Measurements from ENCODE around the gene FSTL5.

The FSTL5 gene

DNA sequence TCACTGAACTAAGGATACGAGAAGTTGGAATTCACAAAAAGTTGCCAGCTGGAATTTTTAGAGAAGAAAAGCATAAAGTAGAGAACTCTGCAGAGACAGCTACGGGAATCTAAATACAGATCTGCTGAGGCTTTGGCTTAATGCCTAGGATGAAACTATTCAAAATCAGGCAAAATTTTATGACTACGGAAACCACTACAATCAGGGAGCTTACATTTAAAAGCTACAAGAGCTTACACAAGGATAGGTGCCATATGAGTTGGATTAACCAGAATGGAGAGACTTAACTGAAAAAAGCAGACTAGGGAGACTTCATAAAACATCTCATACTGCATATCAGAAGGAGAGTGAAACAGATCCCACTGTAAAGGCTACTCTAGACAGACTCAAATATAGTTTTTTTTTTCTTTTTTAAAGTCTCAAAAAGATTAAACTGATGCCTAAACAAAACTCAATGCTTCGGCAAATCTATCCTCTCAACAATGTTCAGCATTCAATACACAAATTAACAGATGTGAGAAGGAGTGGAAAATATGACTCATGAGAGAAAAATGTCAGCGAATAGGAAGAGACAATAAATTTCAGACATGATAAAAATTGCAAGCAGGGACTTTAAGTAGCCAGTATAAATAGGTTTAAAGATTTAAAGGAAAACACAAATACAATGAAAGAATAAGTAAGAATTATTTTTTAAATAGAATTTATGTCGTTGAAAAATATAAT, 586.1 kb downstream of the FSTL5 start:
- DNase-seq (ENCODE audit: low spot score) = no peak
- TF ChIP-seq, protein P1, sequence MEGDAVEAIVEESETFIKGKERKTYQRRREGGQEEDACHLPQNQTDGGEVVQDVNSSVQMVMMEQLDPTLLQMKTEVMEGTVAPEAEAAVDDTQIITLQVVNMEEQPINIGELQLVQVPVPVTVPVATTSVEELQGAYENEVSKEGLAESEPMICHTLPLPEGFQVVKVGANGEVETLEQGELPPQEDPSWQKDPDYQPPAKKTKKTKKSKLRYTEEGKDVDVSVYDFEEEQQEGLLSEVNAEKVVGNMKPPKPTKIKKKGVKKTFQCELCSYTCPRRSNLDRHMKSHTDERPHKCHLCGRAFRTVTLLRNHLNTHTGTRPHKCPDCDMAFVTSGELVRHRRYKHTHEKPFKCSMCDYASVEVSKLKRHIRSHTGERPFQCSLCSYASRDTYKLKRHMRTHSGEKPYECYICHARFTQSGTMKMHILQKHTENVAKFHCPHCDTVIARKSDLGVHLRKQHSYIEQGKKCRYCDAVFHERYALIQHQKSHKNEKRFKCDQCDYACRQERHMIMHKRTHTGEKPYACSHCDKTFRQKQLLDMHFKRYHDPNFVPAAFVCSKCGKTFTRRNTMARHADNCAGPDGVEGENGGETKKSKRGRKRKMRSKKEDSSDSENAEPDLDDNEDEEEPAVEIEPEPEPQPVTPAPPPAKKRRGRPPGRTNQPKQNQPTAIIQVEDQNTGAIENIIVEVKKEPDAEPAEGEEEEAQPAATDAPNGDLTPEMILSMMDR (IDR thresholded peaks at IDR 0.05; ENCODE audit: extremely low read depth, missing control alignments) = no peak

- TF ChIP-seq, protein P1 (IDR thresholded peaks at IDR 0.05; ENCODE audit: extremely low read depth, missing control alignments) = no peak
- no peak for DNase-seq (ENCODE audit: low spot score)
Measured at GRCh38 chr4:161573836-161574235, 590.0 kb downstream of the FSTL5 start.

DNA sequence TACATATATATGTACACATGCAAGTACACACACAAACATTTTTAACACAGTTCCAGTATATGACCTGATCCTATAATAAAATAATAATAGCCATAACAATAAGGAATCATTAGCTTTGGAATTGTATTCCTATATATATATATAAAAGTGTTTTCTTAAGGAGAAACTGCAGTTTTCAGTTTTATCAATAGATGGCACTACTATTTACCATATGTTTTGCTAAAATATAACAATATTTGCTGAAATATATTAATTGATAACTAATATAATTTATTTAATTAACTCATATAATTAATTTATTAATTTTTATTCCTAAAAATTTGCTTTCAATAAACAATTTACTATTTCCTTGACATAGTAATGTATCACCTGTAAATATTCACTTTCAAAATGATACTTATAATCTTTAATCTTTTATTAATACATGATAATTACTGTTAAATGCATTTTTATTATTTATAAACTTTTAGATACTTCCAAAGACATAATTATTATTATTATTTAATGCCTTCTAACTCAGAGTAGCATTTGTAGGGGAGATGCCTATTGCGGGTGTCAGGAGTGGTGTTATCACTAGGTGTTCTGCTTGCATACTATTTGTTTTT, 599.5 kb downstream of the FSTL5 start:
- no peak for DNase-seq (ENCODE audit: low spot score)
- TF ChIP-seq, protein P1 (IDR thresholded peaks at IDR 0.05; ENCODE audit: extremely low read depth, missing control alignments) = no peak

GRCh38 chr4:161555689-161556660, 607.8 kb downstream of the FSTL5 start:
- TF ChIP-seq, protein P1 (IDR thresholded peaks at IDR 0.05; ENCODE audit: extremely low read depth, missing control alignments) = no peak
- DNase-seq (ENCODE audit: low spot score) = peak; percentile 13

GRCh38 chr4:161554372-161554990, 609.3 kb downstream of the FSTL5 start:
- DNase-seq (ENCODE audit: low spot score) = no peak
- TF ChIP-seq, protein P1 (IDR thresholded peaks at IDR 0.05; ENCODE audit: extremely low read depth, missing control alignments) = no peak

DNA sequence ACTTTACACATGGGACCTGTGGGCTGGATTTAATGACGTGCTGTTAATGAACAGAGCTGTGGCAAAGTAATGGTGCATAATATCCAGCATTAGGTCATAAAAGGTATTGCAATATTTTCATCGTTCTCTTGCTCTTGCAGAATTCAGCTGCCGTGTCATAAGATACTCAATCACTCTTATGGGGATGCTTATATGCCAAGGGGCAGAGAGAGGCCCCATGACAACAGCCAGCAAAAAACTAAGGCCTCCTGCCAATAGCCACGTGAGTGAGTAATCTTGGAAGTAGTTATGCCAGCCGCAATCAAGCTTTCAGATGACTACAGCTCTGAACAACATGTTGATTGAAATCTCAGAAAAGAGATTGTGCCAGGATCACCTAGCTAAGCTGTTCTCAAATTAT, 616.9 kb downstream of the FSTL5 start:
- no peak for DNase-seq (ENCODE audit: low spot score)
- TF ChIP-seq, protein P1 (IDR thresholded peaks at IDR 0.05; ENCODE audit: extremely low read depth, missing control alignments) = no peak

All from GM20000 (cell line).